ENCODE results near the gene ADGRL1.
"Not testable (repeated sequence)": the region's sequence is repeated elsewhere in the genome, so short reads cannot be mapped to it uniquely, and the experiment has no call there.

DNA sequence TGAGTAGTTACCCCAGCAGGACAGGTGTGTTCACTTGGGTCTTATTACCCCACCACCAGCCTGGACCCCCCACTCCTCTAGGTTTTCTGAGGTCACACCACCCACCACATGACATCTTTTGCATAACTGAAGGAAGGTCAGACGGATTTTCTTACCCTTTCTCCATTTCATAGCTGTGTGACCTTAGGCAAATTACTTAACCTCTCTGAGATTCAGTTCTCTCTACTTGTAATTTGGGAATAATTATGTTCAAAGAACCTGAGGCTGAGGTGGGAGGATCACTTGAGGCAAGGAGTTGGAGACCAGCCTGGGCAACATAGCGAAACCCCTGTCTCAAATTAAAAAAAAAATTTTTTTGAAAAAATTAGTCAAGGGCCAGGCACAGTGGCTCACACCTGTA is 43.9 kb upstream of the ADGRL1 start:
- TF ChIP-seq, protein P1, sequence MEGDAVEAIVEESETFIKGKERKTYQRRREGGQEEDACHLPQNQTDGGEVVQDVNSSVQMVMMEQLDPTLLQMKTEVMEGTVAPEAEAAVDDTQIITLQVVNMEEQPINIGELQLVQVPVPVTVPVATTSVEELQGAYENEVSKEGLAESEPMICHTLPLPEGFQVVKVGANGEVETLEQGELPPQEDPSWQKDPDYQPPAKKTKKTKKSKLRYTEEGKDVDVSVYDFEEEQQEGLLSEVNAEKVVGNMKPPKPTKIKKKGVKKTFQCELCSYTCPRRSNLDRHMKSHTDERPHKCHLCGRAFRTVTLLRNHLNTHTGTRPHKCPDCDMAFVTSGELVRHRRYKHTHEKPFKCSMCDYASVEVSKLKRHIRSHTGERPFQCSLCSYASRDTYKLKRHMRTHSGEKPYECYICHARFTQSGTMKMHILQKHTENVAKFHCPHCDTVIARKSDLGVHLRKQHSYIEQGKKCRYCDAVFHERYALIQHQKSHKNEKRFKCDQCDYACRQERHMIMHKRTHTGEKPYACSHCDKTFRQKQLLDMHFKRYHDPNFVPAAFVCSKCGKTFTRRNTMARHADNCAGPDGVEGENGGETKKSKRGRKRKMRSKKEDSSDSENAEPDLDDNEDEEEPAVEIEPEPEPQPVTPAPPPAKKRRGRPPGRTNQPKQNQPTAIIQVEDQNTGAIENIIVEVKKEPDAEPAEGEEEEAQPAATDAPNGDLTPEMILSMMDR (IDR thresholded peaks at IDR 0.05 in 8 of 11, conservative IDR thresholded peaks at IDR 0.05 in 3 of 11): not testable (repeated sequence)
- not testable (repeated sequence) for TF ChIP-seq POLR2AphosphoS5 (IDR thresholded peaks at IDR 0.05)

Data from spleen (tissue), 7 donors.